Natural killer cell treated with Interleukin-12 subunit alpha and Interleukin-12 subunit beta and Interleukin-15 and Interleukin-18, amount 100 ng/mL, for 72 hours (primary cell): ENCODE measurements around the gene ROGDI. TPM values are rescaled to one million over a fixed set of nuclear protein-coding genes. Genes with fewer than 3 reads are reported as not detected.
A peak's percentile ranks its signal among the peaks of the same experiment; 100 is the strongest.
"Not testable (repeated sequence)": the region's sequence is repeated elsewhere in the genome, so short reads cannot be mapped to it uniquely, and the experiment has no call there.

Experiments
- ATAC-seq, 2 donors: fragments of 150-1000 bp; cut with Tn5 transposase in 1 of 2; sonication (Bioruptor Pico), chemical (Tn5 transposase) in 1 of 2; 2 replicates each; pipeline ENCODE4 v1.10.0; 2021
- DNase-seq: peaks from one replicate; pipeline ENCODE4 v3.0.0; 2022; ENCODE audit warnings: low spot score
- H3K27ac Mint-ChIP-seq, 2 donors: 1 replicate in 1 of 2; 2 replicates in 1 of 2; pipeline ENCODE4 v1.8.0; 2022; ENCODE audit warnings: mixed read lengths in 2 of 2, mild to moderate bottlenecking in 1 of 2, moderate library complexity in 1 of 2
- H3K27me3 Mint-ChIP-seq, 2 donors: 1 replicate in 1 of 2; 2 replicates in 1 of 2; pipeline ENCODE4 v1.8.0; 2022; ENCODE audit warnings: mixed read lengths in 2 of 2
- H3K36me3 Mint-ChIP-seq: one replicate; pipeline ENCODE4 v1.8.0; 2022; ENCODE audit warnings: mixed read lengths
- H3K4me1 Mint-ChIP-seq, 2 donors: 1 replicate in 1 of 2; 2 replicates in 1 of 2; pipeline ENCODE4 v1.8.0; 2022; ENCODE audit warnings: low read depth in 2 of 2, mixed read lengths in 2 of 2, mild to moderate bottlenecking in 1 of 2
- H3K4me3 Mint-ChIP-seq: one replicate; pipeline ENCODE4 v1.8.0; 2022; ENCODE audit warnings: mixed read lengths
- H3K9me3 Mint-ChIP-seq: 2 replicates; pipeline ENCODE4 v1.8.0; 2022; ENCODE audit warnings: mixed read lengths
- total RNA-seq, 2 donors: library from RNA; stranded (reverse); gene quantifications; one replicate each; pipeline ENCODE4 v1.2.3, GENCODE V29; 2022

ROGDI gene
- total RNA-seq, 2 donors from 2014 or later, result 3.8 to 7.1 TPM

- ATAC-seq (no peak), DNase-seq (peak; percentile 49)
- Mint-ChIP-seq H3K9me3 (no peaks in the 10 kb centered on the region), H3K4me3 (no peak overlapping the region), H3K36me3 (no peaks in the 10 kb centered on the region), H3K4me1 (no peaks in the 10 kb centered on the region), H3K27me3 (no peaks in the 10 kb centered on the region), H3K27ac (no peak overlapping the region)
Measured at GRCh38 chr16:4792951-4793513, 9.4 kb downstream of the ROGDI start.

- Mint-ChIP-seq H3K4me3 (no peak overlapping the region), H3K4me1 (no peaks in the 10 kb centered on the region), H3K36me3 (no peaks in the 10 kb centered on the region), H3K9me3 (no peaks in the 10 kb centered on the region), H3K27ac (no peak overlapping the region), H3K27me3 (no peaks in the 10 kb centered on the region)
- DNase-seq (peak; percentile 51), ATAC-seq (peak in 1 of 2 donors; percentile 14)
Measured at GRCh38 chr16:4790871-4791270, 11.6 kb downstream of the ROGDI start.

GRCh38 chr16:4790261-4790660, 12.2 kb downstream of the ROGDI start:
- Mint-ChIP-seq H3K36me3 (no peaks in the 10 kb centered on the region), H3K27me3 (no peaks in the 10 kb centered on the region), H3K4me1 (no peaks in the 10 kb centered on the region), H3K9me3 (no peaks in the 10 kb centered on the region), H3K4me3 (no peak overlapping the region), H3K27ac (no peak overlapping the region)
- no peak for ATAC-seq
- no peak for DNase-seq

GRCh38 chr16:4788910-4789309, 13.5 kb downstream of the ROGDI start:
- Mint-ChIP-seq H3K27ac (no peak overlapping the region), H3K9me3 (no peaks in the 10 kb centered on the region), H3K27me3 (no peaks in the 10 kb centered on the region), H3K36me3 (no peaks in the 10 kb centered on the region), H3K4me1 (no peaks in the 10 kb centered on the region), H3K4me3 (no peak overlapping the region)
- ATAC-seq (no peak), DNase-seq (no peak)

- H3K4me3 Mint-ChIP-seq, result no peak overlapping the region
- no peaks in the 10 kb centered on the region for H3K27me3 Mint-ChIP-seq
- H3K4me1 Mint-ChIP-seq, result no peaks in the 10 kb centered on the region
- ATAC-seq, result no peak
- no peaks in the 10 kb centered on the region for H3K9me3 Mint-ChIP-seq
- peak; percentile 44 for DNase-seq
- H3K27ac Mint-ChIP-seq, result no peak overlapping the region
- no peaks in the 10 kb centered on the region for H3K36me3 Mint-ChIP-seq
Measured at GRCh38 chr16:4788489-4788889, 13.9 kb downstream of the ROGDI start.

- peak; percentile 29 for DNase-seq
- Mint-ChIP-seq H3K9me3 (no peaks in the 10 kb centered on the region), H3K27ac (no peak within 1 kb of the TSS), H3K4me1 (no peaks in the 10 kb centered on the region), H3K27me3 (no peaks in the 10 kb centered on the region), H3K36me3 (no peaks in the 10 kb centered on the region), H3K4me3 (no peak within 1 kb of the TSS)
- no peak for ATAC-seq
Measured at GRCh38 chr16:4787627-4788482, 14.6 kb downstream of the ROGDI start, which contains the start of gene SEPTIN12. TSS of gene SEPTIN12 (minus strand) at chr16:4788345. CDS start at chr16:4787645, 700 bp downstream.

- H3K9me3 Mint-ChIP-seq, result no peaks in the 10 kb centered on the region
- no peaks in the 10 kb centered on the region for H3K27me3 Mint-ChIP-seq
- peak; percentile 45 for DNase-seq
- H3K27ac Mint-ChIP-seq, result no peak overlapping the region
- ATAC-seq, result no peak
- H3K4me1 Mint-ChIP-seq, result no peaks in the 10 kb centered on the region
- H3K36me3 Mint-ChIP-seq, result no peaks in the 10 kb centered on the region
- no peak overlapping the region for H3K4me3 Mint-ChIP-seq
Measured at GRCh38 chr16:4787068-4787467, 15.4 kb downstream of the ROGDI start.

GRCh38 chr16:4785758-4786433, 16.5 kb downstream of the ROGDI start:
- no peak overlapping the region for H3K27ac Mint-ChIP-seq
- DNase-seq (no peak), ATAC-seq (peak in 1 of 2 donors; percentile 52)
- H3K27me3 Mint-ChIP-seq, result no peaks in the 10 kb centered on the region
- no peaks in the 10 kb centered on the region for H3K4me1 Mint-ChIP-seq
- no peaks in the 10 kb centered on the region for H3K36me3 Mint-ChIP-seq
- no peaks in the 10 kb centered on the region for H3K9me3 Mint-ChIP-seq
- no peak overlapping the region for H3K4me3 Mint-ChIP-seq

GRCh38 chr16:4784444-4784987, 17.9 kb downstream of the ROGDI start:
- not testable (repeated sequence) for H3K27ac Mint-ChIP-seq, H3K4me3 Mint-ChIP-seq, H3K9me3 Mint-ChIP-seq, H3K36me3 Mint-ChIP-seq, ATAC-seq, DNase-seq, H3K4me1 Mint-ChIP-seq, H3K27me3 Mint-ChIP-seq

GRCh38 chr16:4783951-4784336, 18.5 kb downstream of the ROGDI start:
- ATAC-seq (no peak), DNase-seq (no peak)
- Mint-ChIP-seq H3K4me3 (no peak overlapping the region), H3K27me3 (no peaks in the 10 kb centered on the region), H3K27ac (no peak overlapping the region), H3K9me3 (no peaks in the 10 kb centered on the region), H3K36me3 (no peaks in the 10 kb centered on the region), H3K4me1 (no peaks in the 10 kb centered on the region)

GRCh38 chr16:4783251-4783950, 19.0 kb downstream of the ROGDI start:
- Mint-ChIP-seq H3K27ac (no peak overlapping the region), H3K27me3 (no peaks in the 10 kb centered on the region), H3K4me1 (no peaks in the 10 kb centered on the region), H3K36me3 (no peaks in the 10 kb centered on the region), H3K9me3 (no peaks in the 10 kb centered on the region), H3K4me3 (no peak overlapping the region)
- DNase-seq (no peak), ATAC-seq (no peak)

- Mint-ChIP-seq H3K4me1 (no peaks in the 10 kb centered on the region), H3K27ac (no peak overlapping the region), H3K9me3 (no peaks in the 10 kb centered on the region), H3K4me3 (no peak overlapping the region), H3K36me3 (no peaks in the 10 kb centered on the region), H3K27me3 (peaks cover 0 to 2% of the 10 kb centered on the region in 2 donors)
- DNase-seq (no peak), ATAC-seq (no peak)
Measured at GRCh38 chr16:4780235-4780634, 22.2 kb downstream of the ROGDI start.

GRCh38 chr16:4778050-4778392, 24.4 kb downstream of the ROGDI start:
- H3K27me3 Mint-ChIP-seq, result peaks cover 0 to 2% of the 10 kb centered on the region in 2 donors
- no peaks in the 10 kb centered on the region for H3K36me3 Mint-ChIP-seq
- H3K27ac Mint-ChIP-seq, result no peak overlapping the region
- no peak for DNase-seq
- no peak overlapping the region for H3K4me3 Mint-ChIP-seq
- H3K9me3 Mint-ChIP-seq, result no peaks in the 10 kb centered on the region
- H3K4me1 Mint-ChIP-seq, result no peaks in the 10 kb centered on the region
- no peak for ATAC-seq
